ENCODE measurements around the gene PTPRT. TPM values are rescaled to one million over a fixed set of nuclear protein-coding genes. Genes with fewer than 3 reads are reported as not detected.

Gene PTPRT
- total and polyA plus RNA-seq, 4 donors = 0.14 to 2.8 (median 0.40) TPM

- no peak for TF ChIP-seq RAD21 (IDR thresholded peaks at IDR 0.05)
These were observed 577.5 kb downstream of the PTPRT start (continued) for GRCh38 chr20:42611889-42612837.

DNA sequence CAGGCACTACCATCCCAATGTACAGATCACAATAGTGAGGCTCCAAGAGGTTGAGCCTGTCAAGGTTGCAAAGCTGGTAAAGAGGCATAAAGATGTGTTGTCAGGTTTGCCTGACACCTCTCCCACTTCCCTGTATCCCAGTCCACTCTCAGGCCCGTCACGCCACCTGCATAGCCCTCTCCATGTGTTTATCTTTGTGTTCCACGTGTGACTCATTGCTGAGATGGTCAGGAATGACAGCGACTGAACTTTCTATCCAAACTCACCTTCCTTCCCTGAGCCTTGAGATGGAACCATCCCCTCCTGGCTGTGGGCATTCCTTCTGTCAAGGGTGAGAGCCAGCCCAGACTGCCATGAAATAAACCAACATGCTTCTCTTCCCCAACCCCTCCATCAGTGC, 578.3 kb downstream of the PTPRT start:
- no peak overlapping the region for H3K9ac ChIP-seq (ENCODE audit: low read depth in 1 of 2, low read length in 2 of 2)
- no peaks in the 10 kb centered on the region for H3K27me3 ChIP-seq (ENCODE audit: control insufficient read depth in 4 of 4, insufficient read depth in 4 of 4, low read length in 3 of 4)
- WGBS = 81% methylated on average over 4 of the region's 4 CpGs
- H3K9me3 ChIP-seq (ENCODE audit: control insufficient read depth in 4 of 4, low read length in 3 of 4) = peaks cover 0 to 2% (median under 1%) of the 10 kb centered on the region in 4 donors
- H3K36me3 ChIP-seq (ENCODE audit: control insufficient read depth in 4 of 4, insufficient read depth in 3 of 4, low read depth in 1 of 4, low read length in 3 of 4) = no peaks in the 10 kb centered on the region
- no peaks in the 10 kb centered on the region for H3K4me1 ChIP-seq (ENCODE audit: control insufficient read depth in 4 of 4, insufficient read depth in 4 of 4, low read length in 3 of 4)
- no peak for DNase-seq (ENCODE audit: low spot score)
- H3K27ac ChIP-seq (ENCODE audit: low read depth in 1 of 2, low read length in 2 of 2) = no peak overlapping the region
- H3K4me3 ChIP-seq (ENCODE audit: low read depth in 1 of 3, low read length in 3 of 3) = no peak overlapping the region
- TF ChIP-seq JUND (IDR thresholded peaks at IDR 0.05) = no peak
- no peak for TF ChIP-seq FOXA2 (IDR thresholded peaks at IDR 0.05)
- no peak for TF ChIP-seq EGR1 (IDR thresholded peaks at IDR 0.05; ENCODE audit: low read depth in 2 of 2)
- TF ChIP-seq NR2F2 (IDR thresholded peaks at IDR 0.05) = no peak
- no peak for TF ChIP-seq SP1 (IDR thresholded peaks at IDR 0.05)
- TF ChIP-seq, protein P1, sequence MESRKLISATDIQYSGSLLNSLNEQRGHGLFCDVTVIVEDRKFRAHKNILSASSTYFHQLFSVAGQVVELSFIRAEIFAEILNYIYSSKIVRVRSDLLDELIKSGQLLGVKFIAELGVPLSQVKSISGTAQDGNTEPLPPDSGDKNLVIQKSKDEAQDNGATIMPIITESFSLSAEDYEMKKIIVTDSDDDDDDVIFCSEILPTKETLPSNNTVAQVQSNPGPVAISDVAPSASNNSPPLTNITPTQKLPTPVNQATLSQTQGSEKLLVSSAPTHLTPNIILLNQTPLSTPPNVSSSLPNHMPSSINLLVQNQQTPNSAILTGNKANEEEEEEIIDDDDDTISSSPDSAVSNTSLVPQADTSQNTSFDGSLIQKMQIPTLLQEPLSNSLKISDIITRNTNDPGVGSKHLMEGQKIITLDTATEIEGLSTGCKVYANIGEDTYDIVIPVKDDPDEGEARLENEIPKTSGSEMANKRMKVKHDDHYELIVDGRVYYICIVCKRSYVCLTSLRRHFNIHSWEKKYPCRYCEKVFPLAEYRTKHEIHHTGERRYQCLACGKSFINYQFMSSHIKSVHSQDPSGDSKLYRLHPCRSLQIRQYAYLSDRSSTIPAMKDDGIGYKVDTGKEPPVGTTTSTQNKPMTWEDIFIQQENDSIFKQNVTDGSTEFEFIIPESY (IDR thresholded peaks at IDR 0.05) = no peak
- no peak for TF ChIP-seq YY1 (IDR thresholded peaks at IDR 0.05)
- TF ChIP-seq FOXA1 (IDR thresholded peaks at IDR 0.05) = no peak
- TF ChIP-seq MAX (IDR thresholded peaks at IDR 0.05) = no peak
- no peak for TF ChIP-seq RXRA (IDR thresholded peaks at IDR 0.05)
- TF ChIP-seq HNF4G (IDR thresholded peaks at IDR 0.05) = no peak
- TF ChIP-seq CTCF (IDR thresholded peaks at IDR 0.05; ENCODE audit: low read depth, low read length, missing input control) = no peak
- TF ChIP-seq, protein P2, sequence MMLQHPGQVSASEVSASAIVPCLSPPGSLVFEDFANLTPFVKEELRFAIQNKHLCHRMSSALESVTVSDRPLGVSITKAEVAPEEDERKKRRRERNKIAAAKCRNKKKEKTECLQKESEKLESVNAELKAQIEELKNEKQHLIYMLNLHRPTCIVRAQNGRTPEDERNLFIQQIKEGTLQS (IDR thresholded peaks at IDR 0.05) = no peak
- TF ChIP-seq HNF4A (conservative IDR thresholded peaks at IDR 0.05) = no peak
- no peak for TF ChIP-seq RAD21 (IDR thresholded peaks at IDR 0.05)
- no peak for TF ChIP-seq TAF1 (conservative IDR thresholded peaks at IDR 0.05)
- TF ChIP-seq, protein P3, sequence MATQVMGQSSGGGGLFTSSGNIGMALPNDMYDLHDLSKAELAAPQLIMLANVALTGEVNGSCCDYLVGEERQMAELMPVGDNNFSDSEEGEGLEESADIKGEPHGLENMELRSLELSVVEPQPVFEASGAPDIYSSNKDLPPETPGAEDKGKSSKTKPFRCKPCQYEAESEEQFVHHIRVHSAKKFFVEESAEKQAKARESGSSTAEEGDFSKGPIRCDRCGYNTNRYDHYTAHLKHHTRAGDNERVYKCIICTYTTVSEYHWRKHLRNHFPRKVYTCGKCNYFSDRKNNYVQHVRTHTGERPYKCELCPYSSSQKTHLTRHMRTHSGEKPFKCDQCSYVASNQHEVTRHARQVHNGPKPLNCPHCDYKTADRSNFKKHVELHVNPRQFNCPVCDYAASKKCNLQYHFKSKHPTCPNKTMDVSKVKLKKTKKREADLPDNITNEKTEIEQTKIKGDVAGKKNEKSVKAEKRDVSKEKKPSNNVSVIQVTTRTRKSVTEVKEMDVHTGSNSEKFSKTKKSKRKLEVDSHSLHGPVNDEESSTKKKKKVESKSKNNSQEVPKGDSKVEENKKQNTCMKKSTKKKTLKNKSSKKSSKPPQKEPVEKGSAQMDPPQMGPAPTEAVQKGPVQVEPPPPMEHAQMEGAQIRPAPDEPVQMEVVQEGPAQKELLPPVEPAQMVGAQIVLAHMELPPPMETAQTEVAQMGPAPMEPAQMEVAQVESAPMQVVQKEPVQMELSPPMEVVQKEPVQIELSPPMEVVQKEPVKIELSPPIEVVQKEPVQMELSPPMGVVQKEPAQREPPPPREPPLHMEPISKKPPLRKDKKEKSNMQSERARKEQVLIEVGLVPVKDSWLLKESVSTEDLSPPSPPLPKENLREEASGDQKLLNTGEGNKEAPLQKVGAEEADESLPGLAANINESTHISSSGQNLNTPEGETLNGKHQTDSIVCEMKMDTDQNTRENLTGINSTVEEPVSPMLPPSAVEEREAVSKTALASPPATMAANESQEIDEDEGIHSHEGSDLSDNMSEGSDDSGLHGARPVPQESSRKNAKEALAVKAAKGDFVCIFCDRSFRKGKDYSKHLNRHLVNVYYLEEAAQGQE (IDR thresholded peaks at IDR 0.05) = no peak
- TF ChIP-seq GABPA (IDR thresholded peaks at IDR 0.05 in 1 of 2, conservative IDR thresholded peaks at IDR 0.05 in 1 of 2) = no peak

Measured in liver (tissue), 9 donors.